Erythroblast (primary cell): ENCODE results near the gene AANAT.

Experiments used
- GATA1 ChIP-seq: IDR thresholded peaks from 2 replicates; pipeline ENCODE4 v1.6.1; 2011; ENCODE audit warnings: low read depth, mild to moderate bottlenecking, control low read depth, low read length, moderate library complexity
- POLR2A ChIP-seq: IDR thresholded peaks from 2 replicates; pipeline ENCODE4 v1.6.1; 2011; ENCODE audit warnings: mild to moderate bottlenecking, low read length

GRCh38 chr17:76493505-76494167, 26.2 kb downstream of the AANAT start:
- TF ChIP-seq POLR2A (no peak), GATA1 (no peak)
